ENCODE measurements around the gene NAMPT. TPM values are rescaled to one million over a fixed set of nuclear protein-coding genes. Genes with fewer than 3 reads are reported as not detected.
A peak's percentile ranks its signal among the peaks of the same experiment; 100 is the strongest.

NAMPT gene
- total and polyA plus RNA-seq, 9 of the 15 experiments (the other 6 are each of a cell fraction or from before 2014, with no cell fraction given) = 41.1 to 160 (median 106) TPM

GRCh38 chr7:106262221-106262881, 22.4 kb downstream of the NAMPT start:
- Histone ChIP-seq H3K79me2 (ENCODE audit: control insufficient read depth, insufficient read depth, low read length) (no peaks in the 10 kb centered on the region), H3K9ac (ENCODE audit: insufficient read depth in 1 of 2, low read depth in 2 of 2, low read length in 2 of 2) (no peak overlapping the region), H3K9me3 (replicated peaks; ENCODE audit: control insufficient read depth, insufficient read depth, low read depth, low read length) (no peaks in the 10 kb centered on the region), H3K4me3 (no peak overlapping the region), H3K27ac (ENCODE audit: extremely low read depth, low read depth, low read length) (no peak overlapping the region), H3K9me1 (ENCODE audit: control insufficient read depth, insufficient read depth, low read length) (no peaks in the 10 kb centered on the region), H3K4me2 (ENCODE audit: insufficient read depth, low read length) (no peak overlapping the region), H4K20me1 (replicated peaks; ENCODE audit: control insufficient read depth, insufficient read depth, low read length) (no peaks in the 10 kb centered on the region), H3K4me1 (replicated peaks in 1 of 2; ENCODE audit: control insufficient read depth in 2 of 2, insufficient read depth in 2 of 2, low read length in 2 of 2) (no peaks in the 10 kb centered on the region), H2AFZ (ENCODE audit: low read depth, low read length) (no peak overlapping the region), H3K36me3 (ENCODE audit: control insufficient read depth, insufficient read depth, low read length) (peaks cover 98% of the 10 kb centered on the region), H3K27me3 (ENCODE audit: control insufficient read depth in 2 of 2, insufficient read depth in 2 of 2, low read length in 2 of 2) (no peaks in the 10 kb centered on the region)
- BruUV-seq (replicated peaks) = no TSS peak
- TF ChIP-seq CEBPB (tag; IDR thresholded peaks at IDR 0.05) (peak; percentile 93), ELF2 (CRISPR knock-in tag; IDR thresholded peaks at IDR 0.05) (no peak), ZBED1 (IDR thresholded peaks at IDR 0.05) (no peak), ESRRA (IDR thresholded peaks at IDR 0.05; ENCODE audit: borderline replicate concordance, low read depth) (peak; percentile 87), ZNF431 (CRISPR knock-in tag; IDR thresholded peaks at IDR 0.05) (no peak), CEBPG (CRISPR knock-in tag; IDR thresholded peaks at IDR 0.05) (no peak), CEBPG (tag; conservative IDR thresholded peaks at IDR 0.05 in 1 of 2, IDR thresholded peaks at IDR 0.05 in 1 of 2) (peak; percentile 88 to 94), GTF2E2 (tag; IDR thresholded peaks at IDR 0.05) (0 out of 2 replicates have a peak, but pooled peaks have one; percentile 56), ZNF75A (CRISPR knock-in tag; IDR thresholded peaks at IDR 0.05) (no peak), BRD4 (IDR thresholded peaks at IDR 0.05) (no peak), STAT5A (IDR thresholded peaks at IDR 0.05; ENCODE audit: borderline replicate concordance, low read length) (no peak), THRB (CRISPR knock-in tag; conservative IDR thresholded peaks at IDR 0.05) (0 out of 2 replicates have a peak, but pooled peaks have one; percentile 39), ZZZ3 (IDR thresholded peaks at IDR 0.05) (peak; percentile 26; the same call in 1 of the 2 replicates), THRAP3 (IDR thresholded peaks at IDR 0.05; ENCODE audit: borderline replicate concordance) (no peak), KHSRP (IDR thresholded peaks at IDR 0.05) (no peak)
- intact Hi-C loops (cut with micrococcal nuclease) = no loop called here
- FAIRE-seq (no peak), ATAC-seq (no peak), DNase-seq (ENCODE audit: extremely low read depth in 1 of 4, low spot score in 3 of 4) (no peak)
- WGBS (ENCODE audit: insufficient coverage, low coverage, missing lambda C conversion rate) = 96% methylated on average over 2 of the region's 2 CpGs
- in situ Hi-C loops (cut with MboI) = no loop called here
- CTCF ChIA-PET (ENCODE audit: low intra/inter-chr PET ratio) = no interaction called here
- POLR2A ChIA-PET = interaction anchor here (2.0 to 4.5 kb wide), 3 partner anchors 9 to 23 kb away, joined by 6 to 21 read pairs (median 6); partner anchors contain the start of gene NAMPT

Data from K562 (cell line).